GM23338 (cell line): ENCODE results near the gene TMC1. TPM values are rescaled to one million over a fixed set of nuclear protein-coding genes. Genes with fewer than 3 reads are reported as not detected.

ENCODE experiments used
- ATAC-seq: fragments of 200-7000 bp; cut with Tn5 transposase; 3 replicates; pipeline ENCODE4 v1.9.1; 2020
- DNase-seq: peaks from one replicate; pipeline ENCODE4 v3.0.0-alpha.2; 2015; ENCODE audit warnings: low spot score
- H2AFZ ChIP-seq: fragments of 200-600 bp; sonication (generic); 2 replicates; pipeline ENCODE4 v1.8.0; 2016; ENCODE audit warnings: antibody characterized with exemption, mild to moderate bottlenecking, moderate library complexity
- H3F3A ChIP-seq: fragments of 200-600 bp; sonication (generic); replicated peaks from 2 replicates; pipeline ENCODE4 v1.8.0; 2017; ENCODE audit warnings: antibody characterized with exemption, mixed run types, low read depth
- H3K27ac ChIP-seq: fragments of 200-600 bp; sonication (generic); 2 replicates; pipeline ENCODE4 v1.6.1; 2016; ENCODE audit warnings: low read depth
- H3K27me3 ChIP-seq: fragments of 200-600 bp; sonication (generic); 2 replicates; pipeline ENCODE4 v1.8.0; 2016; ENCODE audit warnings: mild to moderate bottlenecking, mixed run types, moderate library complexity; ENCODE audit not compliant: insufficient read depth
- H3K36me3 ChIP-seq: fragments of 200-600 bp; sonication (generic); 2 replicates; pipeline ENCODE4 v1.8.0; 2016; ENCODE audit warnings: mild to moderate bottlenecking; ENCODE audit not compliant: insufficient read depth
- H3K4me1 ChIP-seq: fragments of 200-600 bp; sonication (generic); 2 replicates; pipeline ENCODE4 v1.8.0; 2016; ENCODE audit warnings: mild to moderate bottlenecking, moderate library complexity; ENCODE audit not compliant: insufficient read depth
- H3K4me2 ChIP-seq: fragments of 200-600 bp; sonication (generic); 2 replicates; pipeline ENCODE4 v1.7.1; 2017; ENCODE audit warnings: mixed run types
- H3K4me3 ChIP-seq: fragments of 200-600 bp; sonication (generic); 2 replicates; pipeline ENCODE4 v1.6.1; 2016; ENCODE audit warnings: mixed run types
- H3K79me2 ChIP-seq: fragments of 200-600 bp; sonication (generic); replicated peaks from 2 replicates; pipeline ENCODE4 v1.8.0; 2017; ENCODE audit warnings: mild to moderate bottlenecking; ENCODE audit not compliant: insufficient read depth
- H3K9me2 ChIP-seq: fragments of 200-600 bp; sonication (generic); 2 replicates; pipeline ENCODE4 v1.8.0; 2017; ENCODE audit not compliant: insufficient read depth
- H4K20me1 ChIP-seq: fragments of 200-600 bp; sonication (generic); replicated peaks from 2 replicates; pipeline ENCODE4 v1.8.0; 2017; ENCODE audit warnings: mild to moderate bottlenecking; ENCODE audit not compliant: insufficient read depth
- H3K27ac Mint-ChIP-seq: 2 replicates; pipeline ENCODE4 v1.8.0; 2020; ENCODE audit warnings: inconsistent platforms, mild to moderate bottlenecking, moderate library complexity, mixed read lengths
- H3K27me3 Mint-ChIP-seq: 3 replicates; pipeline ENCODE4 v1.8.0; 2022; ENCODE audit warnings: low read depth, mild to moderate bottlenecking, moderate library complexity, mixed read lengths, inconsistent platforms; ENCODE audit not compliant: insufficient read depth, poor library complexity
- H3K36me3 Mint-ChIP-seq: 3 replicates; pipeline ENCODE4 v1.8.0; 2021; ENCODE audit warnings: low read depth, mild to moderate bottlenecking, inconsistent platforms, moderate library complexity, mixed read lengths
- H3K4me1 Mint-ChIP-seq: 3 replicates; pipeline ENCODE4 v1.8.0; 2020; ENCODE audit warnings: mild to moderate bottlenecking, inconsistent platforms, mixed read lengths
- H3K4me3 Mint-ChIP-seq: 3 replicates; pipeline ENCODE4 v1.8.0; 2021; ENCODE audit warnings: moderate library complexity, mild to moderate bottlenecking, inconsistent platforms, mixed read lengths
- H3K9me3 Mint-ChIP-seq: 3 replicates; pipeline ENCODE4 v1.8.0; 2020; ENCODE audit warnings: moderate library complexity, mild to moderate bottlenecking, inconsistent platforms, mixed read lengths
- CREB1 ChIP-seq: fragments of 250-450 bp; sonication (Bioruptor Pico); IDR thresholded peaks from 2 replicates; pipeline ENCODE4 v1.5.0; 2020; ENCODE audit warnings: low read depth, mild to moderate bottlenecking, moderate library complexity
- CTCF ChIP-seq, 2 experiments: fragments of 200-600 bp in 1 of 2; sonication (generic) in 1 of 2; conservative IDR thresholded peaks; 2 replicates each; pipeline versions ENCODE4 v1.5.1 to v1.6.1; 2016 to 2017; ENCODE audit warnings: antibody characterized with exemption in 2 of 2, low read depth in 2 of 2, mild to moderate bottlenecking in 2 of 2, moderate library complexity in 1 of 2
- ETS1 ChIP-seq: IDR thresholded peaks from 2 replicates; pipeline ENCODE4 v1.6.1; 2016; ENCODE audit warnings: antibody characterized with exemption
- EZH2phosphoT487 ChIP-seq: fragments of 200-600 bp; sonication (generic); IDR thresholded peaks from one replicate; pipeline ENCODE4 v1.8.1; 2018; ENCODE audit warnings: antibody characterized with exemption; ENCODE audit not compliant: unreplicated experiment
- REST ChIP-seq: IDR thresholded peaks from one replicate; pipeline ENCODE4 v1.6.1; 2018; ENCODE audit warnings: antibody characterized with exemption; ENCODE audit not compliant: unreplicated experiment
- ZNF114 ChIP-seq: fragments of 250-450 bp; sonication (Bioruptor Pico); IDR thresholded peaks from 2 replicates; pipeline ENCODE4 v1.5.0; 2020; ENCODE audit warnings: mild to moderate bottlenecking, moderate library complexity
- ZNF462 ChIP-seq: fragments of 250-450 bp; sonication (Bioruptor Pico); IDR thresholded peaks from 2 replicates; pipeline ENCODE4 v1.5.0; 2020; ENCODE audit warnings: mild to moderate bottlenecking, moderate library complexity
- polyA plus RNA-seq: library from polyadenylated mRNA; unstranded; fragments of >200 nt; fragmentation: Nextera tagmentation; extraction: Ambion mirVana; gene quantifications from 2 replicates; pipeline ENCODE4 v1.2.1, GENCODE V29; 2016
- total RNA-seq: library from RNA; depleted of rRNA; stranded (reverse); fragments of >200 nt; shearing (Covaris generic); gene quantifications from 2 replicates; pipeline ENCODE4 v1.2.3, GENCODE V29; 2014

Gene TMC1
- total and polyA plus RNA-seq, 2 experiments from 2014 or later: 0.61 to 1.2 TPM

- no peaks in the 10 kb centered on the region for H3K9me3 Mint-ChIP-seq
- no peaks in the 10 kb centered on the region; the same call in 2 of the 3 replicates for H3K4me1 Mint-ChIP-seq
- H3K4me2 ChIP-seq: no peak overlapping the region
- no peaks in the 10 kb centered on the region for H3K79me2 ChIP-seq
- no peak for TF ChIP-seq ETS1
- TF ChIP-seq EZH2phosphoT487: no peak
- TF ChIP-seq CTCF (conservative IDR thresholded peaks at IDR 0.05; ENCODE audit: low read depth in 2 of 2): no peak
- TF ChIP-seq ZNF114 (CRISPR knock-in tag): no peak
- TF ChIP-seq CREB1 (CRISPR knock-in tag): no peak
- H3K4me1 ChIP-seq: no peaks in the 10 kb centered on the region
- no peaks in the 10 kb centered on the region for H3K36me3 Mint-ChIP-seq
- H3K27ac Mint-ChIP-seq: no peak overlapping the region; the same call in 1 of the 2 replicates
- H3K36me3 ChIP-seq: no peaks in the 10 kb centered on the region
- no peaks in the 10 kb centered on the region for H3F3A ChIP-seq
- H3K4me3 Mint-ChIP-seq: no peak overlapping the region
- no peak for DNase-seq
- H3K27me3 ChIP-seq: no peaks in the 10 kb centered on the region
- ATAC-seq: no peak
- peaks cover 4% of the 10 kb centered on the region; the same call in 1 of the 2 replicates for H3K9me2 ChIP-seq
- H2AFZ ChIP-seq: peak overlapping the region; percentile 91
- H3K27me3 Mint-ChIP-seq: peaks cover 1% of the 10 kb centered on the region
- no peak overlapping the region for H3K27ac ChIP-seq
- no peaks in the 10 kb centered on the region for H4K20me1 ChIP-seq
- H3K4me3 ChIP-seq: no peak overlapping the region
These were observed 55.9 kb downstream of the TMC1 start for GRCh38 chr9:72577212-72577753.

- peak overlapping the region; percentile 95 for H2AFZ ChIP-seq
- no peaks in the 10 kb centered on the region for H3F3A ChIP-seq
- H3K4me2 ChIP-seq: no peak overlapping the region
- no peak overlapping the region for H3K4me3 Mint-ChIP-seq
- H3K4me1 Mint-ChIP-seq: no peaks in the 10 kb centered on the region; the same call in 2 of the 3 replicates
- H3K27me3 ChIP-seq: no peaks in the 10 kb centered on the region
- H3K27ac Mint-ChIP-seq: no peak overlapping the region
- no peak overlapping the region for H3K27ac ChIP-seq
- ATAC-seq: no peak
- H3K4me1 ChIP-seq: no peaks in the 10 kb centered on the region; the same call in 1 of the 2 replicates
- H3K36me3 ChIP-seq: no peaks in the 10 kb centered on the region
- H3K36me3 Mint-ChIP-seq: no peaks in the 10 kb centered on the region
- peaks cover 1% of the 10 kb centered on the region for H3K27me3 Mint-ChIP-seq
- no peaks in the 10 kb centered on the region for H3K9me3 Mint-ChIP-seq
- H3K79me2 ChIP-seq: no peaks in the 10 kb centered on the region
- no peak overlapping the region for H3K4me3 ChIP-seq
- H4K20me1 ChIP-seq: no peaks in the 10 kb centered on the region
- no peaks in the 10 kb centered on the region; the same call in 1 of the 2 replicates for H3K9me2 ChIP-seq
- DNase-seq: no peak
- TF ChIP-seq ZNF462 (no peak), REST (no peak)
These were observed 57.8 kb downstream of the TMC1 start for GRCh38 chr9:72579190-72579589.
